ENCODE results near the gene SLC10A7.

Gene SLC10A7

GRCh38 chr4:146247356-146247755 is 274.4 kb downstream of the SLC10A7 start:
- no peak for DNase-seq

- DNase-seq: no peak
Measured at GRCh38 chr4:146246381-146246780, 275.4 kb downstream of the SLC10A7 start.

DNA sequence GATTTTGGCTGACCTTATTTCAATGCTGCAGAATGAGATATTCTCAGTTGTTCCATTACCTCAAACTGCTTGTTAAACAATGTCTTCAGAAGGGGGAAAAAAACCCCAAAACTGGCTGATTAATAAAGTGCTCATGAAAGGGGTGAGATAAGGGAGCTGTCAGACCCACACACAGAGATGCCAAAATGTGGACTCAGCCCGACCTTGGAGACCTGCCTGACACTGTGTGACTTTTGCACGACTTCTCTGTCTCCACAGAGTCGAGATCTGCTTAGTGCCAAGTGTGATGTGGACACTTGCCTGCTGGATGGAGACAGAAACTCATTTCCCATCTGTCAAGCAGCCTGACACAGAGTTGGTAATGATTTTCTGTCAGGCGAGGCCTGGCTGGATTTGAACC is 275.9 kb downstream of the SLC10A7 start:
- no peak for DNase-seq

GRCh38 chr4:146245246-146245645 is 276.5 kb downstream of the SLC10A7 start:
- DNase-seq: no peak

DNA sequence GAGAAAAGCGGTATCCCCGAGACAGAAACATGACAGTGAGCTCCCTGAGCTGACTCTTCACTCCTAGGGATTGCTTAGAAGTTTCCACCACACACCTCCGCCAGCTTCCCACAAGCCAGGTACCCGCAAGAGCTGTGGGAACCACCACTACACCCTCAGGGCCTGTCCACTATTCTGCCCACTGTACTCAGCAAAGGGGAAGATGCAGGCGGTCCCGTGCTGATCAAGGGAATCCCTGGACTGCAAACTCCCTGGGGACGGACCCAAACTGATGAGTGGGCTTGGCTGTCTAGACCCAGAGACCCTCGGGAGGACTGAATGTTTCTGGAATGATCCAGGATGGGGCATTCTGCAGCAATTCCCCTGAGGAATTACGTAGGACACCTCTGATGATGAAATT is 277.2 kb downstream of the SLC10A7 start:
- DNase-seq: no peak

GRCh38 chr4:146243883-146244277 is 277.9 kb downstream of the SLC10A7 start:
- DNase-seq: no peak

DNA sequence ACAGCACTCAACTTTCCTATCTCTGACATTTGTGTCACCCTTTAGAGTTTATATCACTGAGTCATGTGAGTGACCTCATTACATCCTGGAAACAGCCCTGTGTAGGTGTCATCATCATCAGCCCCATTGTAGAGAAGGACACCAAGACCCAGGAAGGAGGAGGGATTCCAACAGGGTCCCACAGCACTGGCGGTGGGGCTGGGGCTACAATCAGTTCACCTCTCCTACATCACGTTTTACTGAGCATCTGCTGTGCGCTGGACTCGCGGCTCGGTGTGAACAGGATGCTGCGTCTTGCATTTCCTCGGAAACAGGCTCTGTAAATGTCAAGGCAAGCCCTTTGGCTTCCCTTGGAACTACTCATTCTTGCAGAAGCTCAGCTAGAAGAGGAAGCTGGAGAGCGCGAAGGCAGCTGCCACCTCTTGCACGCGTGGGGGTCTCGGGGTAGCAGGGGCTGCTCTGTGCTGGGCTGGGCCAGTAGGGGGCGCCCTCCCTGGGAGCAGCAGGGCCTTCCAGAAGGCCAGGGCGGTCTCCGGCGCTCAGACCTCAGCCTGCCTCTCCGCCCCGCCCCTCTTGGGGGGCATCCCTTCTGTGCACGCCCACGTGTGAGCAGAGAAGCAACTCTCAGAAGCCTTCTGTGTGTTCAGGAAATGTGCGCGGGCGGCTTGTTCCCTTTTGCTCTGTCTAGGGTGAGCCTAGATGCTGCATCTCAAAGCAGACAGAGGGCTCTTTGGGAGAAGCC is 278.4 kb downstream of the SLC10A7 start:
- peak; percentile 70 for DNase-seq

DNA sequence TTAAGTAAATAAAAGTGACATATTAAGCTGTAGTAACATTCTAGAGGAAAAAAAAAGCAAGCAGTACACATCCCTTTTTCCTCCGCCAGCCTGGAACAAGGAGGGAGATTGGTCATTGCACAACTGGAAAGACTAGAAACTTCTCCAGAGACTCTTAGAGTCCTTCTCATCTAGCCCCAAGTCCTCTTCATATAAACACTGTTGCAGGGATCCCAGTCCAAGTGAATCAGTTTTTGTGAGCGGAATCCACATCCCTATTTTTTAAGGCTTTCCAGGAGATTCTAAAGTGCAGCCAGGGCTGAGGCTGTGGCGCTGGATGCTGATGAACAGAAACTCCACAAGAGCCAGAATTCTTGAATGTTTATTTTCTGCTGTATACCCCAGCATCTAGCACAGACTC is 283.6 kb downstream of the SLC10A7 start:
- DNase-seq: peak; percentile 12

DNA sequence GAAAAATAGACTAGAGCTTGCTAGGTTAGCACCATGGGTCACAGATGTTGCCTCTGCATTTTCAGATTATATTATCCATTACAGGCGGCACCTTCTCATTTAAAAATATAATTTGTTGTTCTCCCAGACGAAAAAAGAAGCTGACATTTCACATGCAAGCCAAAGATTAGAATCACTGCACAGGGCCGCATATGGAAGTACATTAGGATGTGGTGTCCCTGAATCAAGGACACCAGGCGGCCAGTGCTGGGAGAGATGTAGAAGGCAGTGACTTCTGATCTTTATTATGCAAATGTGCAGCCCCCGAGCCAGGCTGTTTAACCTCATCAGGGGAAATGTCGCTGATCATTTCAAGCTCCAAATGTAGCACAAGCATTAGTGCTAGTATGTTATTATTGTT is 284.6 kb downstream of the SLC10A7 start:
- no peak for DNase-seq

GRCh38 chr4:146236216-146236615 is 285.5 kb downstream of the SLC10A7 start:
- no peak for DNase-seq

- peak; percentile 94 for DNase-seq
Measured at GRCh38 chr4:146235654-146236177, 286.0 kb downstream of the SLC10A7 start.

DNA sequence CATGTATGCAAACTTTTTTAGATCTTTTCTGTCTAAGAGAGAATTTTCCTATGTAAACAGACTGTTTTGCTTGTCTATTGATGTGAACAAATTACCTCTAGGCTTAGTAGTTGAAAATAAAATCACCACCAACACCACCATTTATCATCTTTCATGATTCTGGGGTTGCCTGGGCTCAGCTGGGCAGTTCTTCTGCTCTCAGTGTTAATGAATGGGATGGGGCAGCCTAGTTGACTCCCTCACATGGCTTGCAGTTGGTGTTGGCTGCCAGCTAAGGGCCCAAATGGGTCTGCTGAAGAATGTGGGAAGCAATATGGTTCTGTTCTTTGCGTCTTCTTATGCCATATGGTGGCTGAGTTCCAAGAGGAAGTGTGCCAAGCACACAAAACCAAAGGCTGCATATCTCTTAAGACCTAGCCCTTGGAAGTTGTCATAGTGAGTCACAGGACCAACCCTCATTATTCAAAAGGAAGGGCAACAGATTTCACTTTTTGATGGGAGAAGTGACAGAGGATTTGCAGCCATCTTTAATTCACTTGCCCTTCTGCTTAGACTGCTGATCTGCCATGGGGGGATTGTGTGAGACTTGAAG is 289.5 kb downstream of the SLC10A7 start:
- DNase-seq: peak; percentile 65

DNA sequence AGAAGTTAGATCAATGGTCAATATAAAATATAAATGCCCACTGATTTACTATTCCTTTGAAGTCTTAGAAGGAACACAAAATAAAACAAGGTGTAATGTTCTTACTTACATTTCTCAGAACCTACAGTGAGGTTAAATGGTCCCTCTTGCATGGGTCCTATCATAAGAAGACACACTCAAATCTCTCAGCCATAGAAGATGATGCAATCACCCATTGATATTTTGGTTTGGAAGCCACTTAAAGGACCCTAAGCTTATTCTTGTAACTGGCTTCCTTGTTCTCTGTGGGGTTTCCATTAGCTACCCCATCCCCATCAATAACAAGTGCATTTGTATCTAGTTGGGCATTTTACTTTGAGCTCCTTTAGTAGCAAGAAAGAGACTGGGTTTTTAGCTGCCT is 292.3 kb downstream of the SLC10A7 start:
- no peak for DNase-seq

- no peak for DNase-seq
Measured at GRCh38 chr4:146224326-146224966, 297.3 kb downstream of the SLC10A7 start.

GRCh38 chr4:146222313-146222712 is 299.4 kb downstream of the SLC10A7 start:
- no peak for DNase-seq

DNA sequence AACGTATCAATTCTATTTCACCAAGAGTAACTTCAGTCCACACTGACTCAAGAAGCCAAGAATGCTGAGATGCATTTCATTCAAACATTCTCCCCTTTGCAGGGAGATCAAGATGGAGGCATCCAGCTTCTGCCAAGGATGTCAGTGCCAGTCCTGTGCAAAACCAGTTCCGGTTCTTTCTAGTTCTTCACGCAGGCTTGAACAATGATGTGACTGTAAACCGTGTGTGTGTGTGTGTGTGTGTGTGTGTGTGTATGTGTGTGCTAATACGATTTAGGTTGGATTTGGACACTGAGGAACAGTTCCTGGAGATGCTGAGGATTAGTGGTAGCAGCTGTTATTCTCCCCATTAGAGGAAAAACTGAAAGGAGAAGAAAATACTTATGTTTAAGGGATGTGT is 307.5 kb downstream of the SLC10A7 start, which contains the start of gene REELD1:
Gene REELD1, plus strand, starts transcription at position 301 of the 400 bp plus-strand sequence. CDS start 2,415 bp downstream, outside the sequence.
- no peak for DNase-seq

DNA sequence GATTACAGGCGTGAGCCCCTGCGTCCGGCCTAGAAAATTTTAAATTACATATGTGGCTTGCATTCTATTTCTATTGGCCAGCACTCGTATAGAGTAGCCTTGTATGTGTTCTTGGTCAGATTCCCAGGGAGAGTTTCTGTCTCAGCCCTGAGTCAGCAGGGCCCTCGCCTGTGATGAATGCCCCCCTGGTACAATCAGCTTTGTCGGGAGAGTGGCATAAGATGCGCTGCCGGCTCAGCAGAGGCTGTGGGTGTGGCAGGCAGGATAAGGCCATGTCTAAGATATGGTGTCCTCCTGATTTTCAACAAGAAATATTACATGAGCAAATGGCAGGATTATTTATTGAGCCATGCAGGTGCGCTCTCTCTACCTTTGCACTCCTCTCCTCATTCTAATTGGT is 309.0 kb downstream of the SLC10A7 start:
- no peak for DNase-seq

GRCh38 chr4:146211440-146211839 is 310.3 kb downstream of the SLC10A7 start:
- no peak for DNase-seq

- no peak for DNase-seq
Measured at GRCh38 chr4:146210890-146211289, 310.9 kb downstream of the SLC10A7 start.

- no peak for DNase-seq
Measured at GRCh38 chr4:146207410-146207809, 314.3 kb downstream of the SLC10A7 start.
